ENCODE results near the gene CXCL8. TPM values are rescaled to one million over a fixed set of nuclear protein-coding genes. Genes with fewer than 3 reads are reported as not detected.

Gene CXCL8
- polyA plus RNA-seq, 1 of the 3 experiments (the other 2 are of a cell fraction), result 6.0 TPM

- peaks cover 53% of the 10 kb centered on the region for H3F3A ChIP-seq (replicated peaks; ENCODE audit: insufficient read depth)
- H3K4me2 ChIP-seq, result peak overlapping the region; percentile 70
- peak overlapping the region; percentile 83; the same call in 1 of the 2 replicates for H2AFZ ChIP-seq (ENCODE audit: low read depth)
- ChIA-PET POLR2A (no interaction called here), CTCF (no interaction called here)
- no peaks in the 10 kb centered on the region for H3K79me2 ChIP-seq (ENCODE audit: insufficient read depth)
- H3K27ac ChIP-seq (ENCODE audit: low read depth in 2 of 2, low read length in 1 of 2), result peak overlapping the region; percentile 55 to 98; a peak in 3 of 4 replicates
- H3K9me2 ChIP-seq, result no peaks in the 10 kb centered on the region
- peak overlapping the region; percentile 69; the same call in 1 of the 2 replicates for H3K9ac ChIP-seq
- peaks cover 0 to 38% of the 10 kb centered on the region in 2 experiments; a peak in 3 of 4 replicates for H3K4me1 ChIP-seq (ENCODE audit: control insufficient read depth in 1 of 2, insufficient read depth in 2 of 2, low read depth in 1 of 2, low read length in 1 of 2)
- no peaks in the 10 kb centered on the region for H3K36me3 ChIP-seq (replicated peaks in 1 of 2; ENCODE audit: control insufficient read depth in 1 of 2, insufficient read depth in 2 of 2, low read length in 1 of 2)
- peak overlapping the region; percentile 14 to 44; a peak in 3 of 4 replicates for H3K4me3 ChIP-seq (ENCODE audit: low read depth in 2 of 2, low read length in 1 of 2)
- no peaks in the 10 kb centered on the region for H4K20me1 ChIP-seq (ENCODE audit: insufficient read depth)
- no peak for DNase-seq
- 0% methylated on average over 7 of the region's 7 CpGs for WGBS (ENCODE audit: low lambda C conversion rate)
- no peaks in the 10 kb centered on the region for H3K9me3 ChIP-seq
- H3K27me3 ChIP-seq (ENCODE audit: insufficient read depth), result no peaks in the 10 kb centered on the region
- no peak for TF ChIP-seq FOXM1 (IDR thresholded peaks at IDR 0.05; ENCODE audit: low read depth)
- no peak for TF ChIP-seq NRF1 (IDR thresholded peaks at IDR 0.05; ENCODE audit: low read depth, low read length)
- TF ChIP-seq SMC3 (IDR thresholded peaks at IDR 0.05; ENCODE audit: low read depth, low read length), result no peak
- no peak for TF ChIP-seq GABPA (IDR thresholded peaks at IDR 0.05; ENCODE audit: low read depth)
- TF ChIP-seq USF2 (IDR thresholded peaks at IDR 0.05; ENCODE audit: borderline replicate concordance, low read depth, low read length), result no peak
- no peak for TF ChIP-seq RAD21 (IDR thresholded peaks at IDR 0.05; ENCODE audit: low read length)
- TF ChIP-seq MEF2A (IDR thresholded peaks at IDR 0.05; ENCODE audit: borderline replicate concordance, low read depth), result no peak; the same call in 1 of the 2 replicates
- no peak for TF ChIP-seq USF1 (IDR thresholded peaks at IDR 0.05; ENCODE audit: borderline replicate concordance, low read depth)
- TF ChIP-seq NFIC (IDR thresholded peaks at IDR 0.05; ENCODE audit: borderline replicate concordance), result peak; percentile 97
- TF ChIP-seq YY1 (IDR thresholded peaks at IDR 0.05; ENCODE audit: low read depth), result no peak
- no peak for TF ChIP-seq RFX5 (IDR thresholded peaks at IDR 0.05; ENCODE audit: low read length)
- TF ChIP-seq IRF3 (IDR thresholded peaks at IDR 0.05; ENCODE audit: low read depth, low read length), result no peak
- TF ChIP-seq TCF12 (IDR thresholded peaks at IDR 0.05), result peak; percentile 86
- no peak for TF ChIP-seq EZH2phosphoT487 (IDR thresholded peaks at IDR 0.05; ENCODE audit: borderline replicate concordance, low read depth)
- peak; percentile 47; the same call in 1 of the 2 replicates for TF ChIP-seq TEAD4 (IDR thresholded peaks at IDR 0.05; ENCODE audit: borderline replicate concordance, insufficient read depth)
- TF ChIP-seq MXI1 (IDR thresholded peaks at IDR 0.05; ENCODE audit: low read depth, low read length), result no peak
- TF ChIP-seq ZBTB33 (IDR thresholded peaks at IDR 0.05; ENCODE audit: borderline replicate concordance, low read depth), result no peak
- 0 out of 2 replicates have a peak, but pooled peaks have one; percentile 26 for TF ChIP-seq MAX (IDR thresholded peaks at IDR 0.05; ENCODE audit: low read depth)
- TF ChIP-seq RCOR1 (IDR thresholded peaks at IDR 0.05; ENCODE audit: low read length), result no peak
- TF ChIP-seq EP300 (IDR thresholded peaks at IDR 0.05; ENCODE audit: borderline replicate concordance in 1 of 2, low read depth in 1 of 2, low read length in 1 of 2), result peak in 1 of 2 experiments; percentile 89; a peak in 2 of 4 replicates
- TF ChIP-seq POLR2AphosphoS5 (IDR thresholded peaks at IDR 0.05; ENCODE audit: low read depth, low read length), result no peak; the same call in 1 of the 2 replicates
- no peak for TF ChIP-seq SIN3A (IDR thresholded peaks at IDR 0.05; ENCODE audit: borderline replicate concordance, low read depth, low read length)
- TF ChIP-seq CTCF (IDR thresholded peaks at IDR 0.05), result no peak
- TF ChIP-seq ELF1 (IDR thresholded peaks at IDR 0.05), result 0 out of 2 replicates have a peak, but pooled peaks have one; percentile 27
- TF ChIP-seq FOXJ3 (CRISPR knock-in tag; IDR thresholded peaks at IDR 0.05), result no peak
- TF ChIP-seq CHD2 (IDR thresholded peaks at IDR 0.05; ENCODE audit: low read length, partially characterized antibody), result no peak
- TF ChIP-seq GATA2 (CRISPR knock-in tag; IDR thresholded peaks at IDR 0.05), result no peak
- 0 out of 2 replicates have a peak, but pooled peaks have one; percentile 44 for TF ChIP-seq RXRA (IDR thresholded peaks at IDR 0.05; ENCODE audit: borderline replicate concordance, low read depth)
Measured at GRCh38 chr4:73707918-73708577, 32.3 kb upstream of the CXCL8 start.
